Endodermal cell (in vitro differentiated cells): ENCODE measurements around the gene ABR. TPM values are rescaled to one million over a fixed set of nuclear protein-coding genes. Genes with fewer than 3 reads are reported as not detected.

Experiments
- DNase-seq: peaks from one replicate; pipeline ENCODE4 v3.0.0-alpha.2; 2017
- H3K27ac ChIP-seq: 2 replicates; pipeline ENCODE4 v1.5.1; 2013; ENCODE audit warnings: mild to moderate bottlenecking, low read depth, low read length, moderate library complexity
- H3K27me3 ChIP-seq: 2 replicates; pipeline ENCODE4 v1.6.1; 2013; ENCODE audit warnings: mild to moderate bottlenecking, low read length, moderate library complexity; ENCODE audit not compliant: insufficient read depth, control insufficient read depth, poor library complexity, severe bottlenecking
- H3K36me3 ChIP-seq: 2 replicates; pipeline ENCODE4 v1.7.0; 2013; ENCODE audit warnings: mild to moderate bottlenecking, low read length, moderate library complexity; ENCODE audit not compliant: control insufficient read depth, insufficient read depth
- H3K4me1 ChIP-seq: one replicate; pipeline ENCODE4 v1.7.0; 2013; ENCODE audit warnings: low read length; ENCODE audit not compliant: control insufficient read depth, insufficient read depth
- H3K4me3 ChIP-seq: 2 replicates; pipeline ENCODE4 v1.5.1; 2013; ENCODE audit warnings: mild to moderate bottlenecking, low read length, moderate library complexity
- H3K9ac ChIP-seq: 2 replicates; pipeline ENCODE4 v1.6.1; 2013; ENCODE audit warnings: mild to moderate bottlenecking, low read length, moderate library complexity; ENCODE audit not compliant: poor library complexity, severe bottlenecking; ENCODE audit errors: extremely low read depth
- H3K9me3 ChIP-seq: 2 replicates; pipeline ENCODE4 v1.6.1; 2013; ENCODE audit warnings: mild to moderate bottlenecking, low read length, moderate library complexity; ENCODE audit not compliant: control insufficient read depth
- H3K27ac Mint-ChIP-seq: 2 replicates; pipeline ENCODE4 v1.8.0; 2020; ENCODE audit warnings: mixed read lengths
- H3K27me3 Mint-ChIP-seq: 2 replicates; pipeline ENCODE4 v1.8.0; 2021; ENCODE audit warnings: mild to moderate bottlenecking, mixed read lengths; ENCODE audit not compliant: insufficient read depth
- H3K36me3 Mint-ChIP-seq: 2 replicates; pipeline ENCODE4 v1.8.0; 2020; ENCODE audit warnings: low read depth, mixed read lengths
- H3K4me1 Mint-ChIP-seq: 2 replicates; pipeline ENCODE4 v1.8.0; 2020; ENCODE audit warnings: mixed read lengths
- H3K4me3 Mint-ChIP-seq: 2 replicates; pipeline ENCODE4 v1.8.0; 2020; ENCODE audit warnings: mild to moderate bottlenecking, moderate library complexity, mixed read lengths
- H3K9me3 Mint-ChIP-seq: 2 replicates; pipeline ENCODE4 v1.8.0; 2020; ENCODE audit warnings: mild to moderate bottlenecking, mixed read lengths
- WGBS, 2 experiments: methylation state at CpG; one replicate each; pipeline versions ENCODE4 v1.1.5 to v1.1.7; 2013; ENCODE audit warnings: missing lambda C conversion rate in 2 of 2, mixed read lengths in 1 of 2; ENCODE audit not compliant: insufficient coverage in 1 of 2, insufficient read length in 1 of 2; 5-methylcytosine and 5-hydroxymethylcytosine counted together
- total RNA-seq, 2 donors: library from RNA; stranded (reverse); fragmentation: NEBNext Ultra II Directional in 1 of 2; extraction: Animal tissue kit (Norgen Biotek cat#: 25700) in 1 of 2; gene quantifications; 2 replicates in 1 of 2; 3 replicates in 1 of 2; pipeline ENCODE4 v1.2.1, GENCODE V29; 2021
- TF ChIP-seq, protein P1 (sequence below): fragments of 200-600 bp; sonication (generic); conservative IDR thresholded peaks from 2 replicates; pipeline ENCODE4 v1.5.0; 2021; ENCODE audit warnings: antibody characterized with exemption, mild to moderate bottlenecking

Gene ABR
- total RNA-seq, 2 donors from 2014 or later, result 51.1 to 58.7 TPM

DNA sequence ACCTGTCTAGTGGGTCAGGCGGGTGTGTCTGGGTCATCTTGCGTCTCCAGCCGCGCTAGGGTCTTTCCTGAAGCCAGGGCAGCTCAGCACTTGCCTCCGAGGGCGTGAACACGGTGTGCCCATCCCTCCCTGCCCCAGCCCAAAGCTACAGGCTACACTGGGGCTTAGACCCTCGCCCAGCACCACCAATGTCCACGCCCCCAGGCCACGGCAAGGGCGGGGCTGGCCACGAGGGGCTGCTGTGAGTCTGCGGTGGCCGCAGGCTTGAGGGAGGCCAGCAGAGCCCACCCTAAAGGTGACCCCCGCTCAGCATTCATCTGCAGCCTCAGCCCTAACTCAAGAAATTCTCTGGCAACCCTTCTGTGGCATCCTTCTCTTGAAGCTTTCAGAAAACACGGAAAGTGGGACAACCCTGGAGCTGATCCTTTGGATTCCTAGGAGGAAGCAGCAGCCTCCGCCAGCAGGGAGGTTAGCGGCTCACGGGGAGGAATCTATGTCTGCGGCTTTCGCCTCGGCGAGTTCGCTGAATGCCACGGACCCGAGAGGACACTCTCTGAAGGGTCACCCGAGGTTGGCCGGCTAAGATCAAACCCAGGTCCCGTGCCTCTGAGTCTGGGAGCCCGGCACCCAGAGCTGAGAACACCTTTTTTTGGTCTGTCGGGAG lies 141.2 kb downstream of the ABR start:
- Histone ChIP-seq H3K9ac (no peak overlapping the region), H3K27me3 (no peaks in the 10 kb centered on the region), H3K4me1 (no peaks in the 10 kb centered on the region), H3K27ac (peak overlapping the region; percentile 84), H3K36me3 (peaks cover 11% of the 10 kb centered on the region), H3K9me3 (no peaks in the 10 kb centered on the region), H3K4me3 (no peak overlapping the region)
- TF ChIP-seq, protein P1, sequence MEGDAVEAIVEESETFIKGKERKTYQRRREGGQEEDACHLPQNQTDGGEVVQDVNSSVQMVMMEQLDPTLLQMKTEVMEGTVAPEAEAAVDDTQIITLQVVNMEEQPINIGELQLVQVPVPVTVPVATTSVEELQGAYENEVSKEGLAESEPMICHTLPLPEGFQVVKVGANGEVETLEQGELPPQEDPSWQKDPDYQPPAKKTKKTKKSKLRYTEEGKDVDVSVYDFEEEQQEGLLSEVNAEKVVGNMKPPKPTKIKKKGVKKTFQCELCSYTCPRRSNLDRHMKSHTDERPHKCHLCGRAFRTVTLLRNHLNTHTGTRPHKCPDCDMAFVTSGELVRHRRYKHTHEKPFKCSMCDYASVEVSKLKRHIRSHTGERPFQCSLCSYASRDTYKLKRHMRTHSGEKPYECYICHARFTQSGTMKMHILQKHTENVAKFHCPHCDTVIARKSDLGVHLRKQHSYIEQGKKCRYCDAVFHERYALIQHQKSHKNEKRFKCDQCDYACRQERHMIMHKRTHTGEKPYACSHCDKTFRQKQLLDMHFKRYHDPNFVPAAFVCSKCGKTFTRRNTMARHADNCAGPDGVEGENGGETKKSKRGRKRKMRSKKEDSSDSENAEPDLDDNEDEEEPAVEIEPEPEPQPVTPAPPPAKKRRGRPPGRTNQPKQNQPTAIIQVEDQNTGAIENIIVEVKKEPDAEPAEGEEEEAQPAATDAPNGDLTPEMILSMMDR, result no peak
- Mint-ChIP-seq H3K9me3 (no peaks in the 10 kb centered on the region), H3K4me1 (no peaks in the 10 kb centered on the region), H3K27ac (no peak overlapping the region), H3K27me3 (no peaks in the 10 kb centered on the region), H3K36me3 (peaks cover 14% of the 10 kb centered on the region), H3K4me3 (no peak overlapping the region)
- WGBS, 2 experiments, result 85 to 90% methylated on average over 18 to 31 of the region's 31 CpGs
- no peak for DNase-seq

DNA sequence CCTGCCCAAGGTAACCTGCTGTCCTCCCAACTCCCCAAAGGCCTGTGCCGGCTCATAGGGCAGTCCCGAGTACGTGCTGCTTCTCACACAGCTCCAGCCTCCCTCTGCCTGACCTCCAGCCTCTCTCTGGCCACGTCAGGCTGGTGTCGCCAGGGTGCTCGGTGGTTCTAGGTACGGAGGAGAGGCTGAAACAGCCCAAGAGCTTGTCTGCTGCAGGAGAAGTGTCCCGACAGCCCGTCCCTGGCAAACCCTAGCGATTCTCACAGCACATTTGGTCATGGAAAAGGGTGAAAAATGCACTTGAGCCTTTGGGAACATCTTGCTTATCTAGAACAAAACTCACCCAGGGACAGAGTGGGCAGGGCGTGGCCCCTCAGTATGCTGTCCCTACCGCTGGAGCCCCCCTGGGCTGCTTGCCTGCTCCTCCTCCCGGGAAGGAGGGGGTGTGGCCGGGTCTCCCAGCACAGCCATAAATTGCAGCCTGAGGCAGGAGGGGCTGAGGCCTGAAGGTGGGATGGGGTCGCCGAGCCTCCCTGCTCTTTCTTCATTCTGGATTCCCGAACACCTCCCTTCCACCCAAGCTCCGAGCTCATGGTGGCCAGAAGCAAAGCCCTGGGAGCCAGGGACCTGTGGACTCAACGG lies 142.4 kb downstream of the ABR start:
- H3K4me3 ChIP-seq, result no peak overlapping the region
- DNase-seq, result peak; percentile 47
- peaks cover 9% of the 10 kb centered on the region for H3K27me3 ChIP-seq
- peaks cover 5% of the 10 kb centered on the region for H3K36me3 ChIP-seq
- H3K9ac ChIP-seq, result no peak overlapping the region
- H3K27ac ChIP-seq, result peak overlapping the region; percentile 38
- H3K9me3 ChIP-seq, result no peaks in the 10 kb centered on the region
- H3K27me3 Mint-ChIP-seq, result peaks cover 7% of the 10 kb centered on the region
- 80 to 96% methylated on average over 13 to 19 of the region's 19 CpGs for WGBS, 2 experiments
- no peak overlapping the region for H3K4me3 Mint-ChIP-seq
- H3K9me3 Mint-ChIP-seq, result no peaks in the 10 kb centered on the region
- H3K4me1 ChIP-seq, result no peaks in the 10 kb centered on the region
- H3K4me1 Mint-ChIP-seq, result no peaks in the 10 kb centered on the region
- TF ChIP-seq, protein P1, result no peak
- peaks cover 8% of the 10 kb centered on the region for H3K36me3 Mint-ChIP-seq
- H3K27ac Mint-ChIP-seq, result no peak overlapping the region

- DNase-seq, result no peak
Measured at GRCh38 chr17:1036845-1037237, 142.9 kb downstream of the ABR start.

More at GRCh38 chr17:1036845-1037237, 142.9 kb downstream of the ABR start:
- H3K27me3 Mint-ChIP-seq, result peaks cover 9% of the 10 kb centered on the region
- H3K27ac ChIP-seq, result no peak overlapping the region
- H3K27ac Mint-ChIP-seq, result no peak overlapping the region
- 91 to 98% methylated on average over 2 of the region's 2 CpGs for WGBS, 2 experiments
- H3K4me3 Mint-ChIP-seq, result no peak overlapping the region
- H3K4me1 ChIP-seq, result no peaks in the 10 kb centered on the region
- H3K36me3 Mint-ChIP-seq, result peaks cover 2% of the 10 kb centered on the region
- no peaks in the 10 kb centered on the region for H3K36me3 ChIP-seq
- no peaks in the 10 kb centered on the region for H3K4me1 Mint-ChIP-seq
- H3K27me3 ChIP-seq, result peaks cover 14% of the 10 kb centered on the region
- no peak overlapping the region for H3K9ac ChIP-seq
- H3K4me3 ChIP-seq, result no peak overlapping the region
- H3K9me3 ChIP-seq, result no peaks in the 10 kb centered on the region
- TF ChIP-seq, protein P1, result no peak
- H3K9me3 Mint-ChIP-seq, result no peaks in the 10 kb centered on the region
